Right lobe of liver (tissue), 6 donors: Measurements from ENCODE around the gene LRMDA. TPM values are rescaled to one million over a fixed set of nuclear protein-coding genes. Genes with fewer than 3 reads are reported as not detected.

Experiments
- ATAC-seq, 4 donors: fragments of 200-7000 bp; cut with Tn5 transposase; one replicate each; pipeline ENCODE4 v1.9.1; 2020; ENCODE audit warnings: mild to moderate bottlenecking in 4 of 4, moderate library complexity in 4 of 4
- DNase-seq, 3 donors: peaks; one replicate each; pipeline ENCODE4 v3.0.0-alpha.2; 2020
- H3K27ac ChIP-seq, 3 donors: fragments of 200-600 bp; one replicate each; pipeline ENCODE4 v1.8.0; 2022
- H3K27me3 ChIP-seq, 2 donors: fragments of 200-600 bp; one replicate each; pipeline ENCODE4 v1.8.0; 2022
- H3K36me3 ChIP-seq, 4 donors: fragments of 200-600 bp; sonication (generic) in 1 of 4; one replicate each; pipeline versions ENCODE4 v1.5.1 to v1.8.0; 2017 to 2022; ENCODE audit warnings: control low read depth in 1 of 4
- H3K4me1 ChIP-seq, 4 donors: fragments of 200-600 bp; sonication (generic) in 1 of 4; one replicate each; pipeline versions ENCODE4 v1.5.1 to v1.8.0; 2017 to 2022; ENCODE audit warnings: control low read depth in 1 of 4
- H3K4me3 ChIP-seq, 3 donors: fragments of 200-600 bp; one replicate each; pipeline ENCODE4 v1.8.0; 2022
- H3K9me3 ChIP-seq, 4 donors: fragments of 200-600 bp; sonication (generic) in 1 of 4; one replicate each; pipeline versions ENCODE4 v1.5.1 to v1.8.0; 2017 to 2022; ENCODE audit warnings: control low read depth in 1 of 4
- POLR2A ChIP-seq: fragments of 450-650 bp; IDR thresholded peaks from one replicate; pipeline ENCODE4 v1.6.1; 2017; ENCODE audit warnings: antibody characterized with exemption, mild to moderate bottlenecking
- WGBS: methylation state at CpG from one replicate; pipeline ENCODE4 v1.1.6; 2018; ENCODE audit warnings: low coverage, low lambda C conversion rate; ENCODE audit not compliant: insufficient coverage; ENCODE audit errors: missing lambda C conversion rate; 5-methylcytosine and 5-hydroxymethylcytosine counted together
- intact Hi-C, 2 donors: fragments of 100-400 bp; cut with DNase I; formaldehyde crosslinking; loops; one replicate each; pipeline versions ENCODE4 v1.11.2 to v1.14.1; 2022
- total RNA-seq, 6 experiments: library from RNA; depleted of rRNA in 2 of 6; stranded (reverse); fragments of >200 nt in 2 of 6; fragmentation: NEBNext Ultra II Directional in 3 of 6; extraction: Animal tissue kit (Norgen Biotek cat#: 25700) in 3 of 6; gene quantifications; one replicate each; pipeline versions ENCODE4 v1.1.0 to v1.2.4, GENCODE V29; 2016 to 2023
- TF ChIP-seq, protein P1 (sequence below), 4 donors: fragments of 200-600 bp in 3 of 4; fragments of 450-650 bp in 1 of 4; IDR thresholded peaks; one replicate each; pipeline versions ENCODE4 v1.5.1 to v1.8.0; 2016 to 2022; ENCODE audit warnings: antibody characterized with exemption in 4 of 4, mild to moderate bottlenecking in 2 of 4
- donor health status: DM: no; HTN: yes; CAD: no.
- donor health status: DM: no; HTN: no; CAD: no.
- donor health status: DM: no; HTN: no; CAD: no.
- donor health status: DM: no; HTN: yes; CAD: no.
- donor health status: DM: no; HTN: yes; CAD: no.

Gene LRMDA
- total RNA-seq, 6 experiments from 2014 or later = 9.9 to 19.9 (median 16.3) TPM

- Histone ChIP-seq H3K27ac (peak overlapping the region in 2 of 3 donors; percentile 37 to 44), H3K4me1 (peaks cover 0 to 49% (median 13%) of the 10 kb centered on the region in 4 donors), H3K36me3 (no peaks in the 10 kb centered on the region), H3K9me3 (peaks cover 0 to 2% (median 0%) of the 10 kb centered on the region in 4 donors), H3K4me3 (no peak overlapping the region), H3K27me3 (no peaks in the 10 kb centered on the region)
- intact Hi-C loops = loop anchor here in 1 of 2 donors (10.0 kb wide), 1 partner anchor 642 kb away; no protein-coding TSS in a partner anchor
- DNase-seq = peak; percentile 74 to 81 (median 75)
- TF ChIP-seq POLR2A = no peak
- TF ChIP-seq, protein P1, sequence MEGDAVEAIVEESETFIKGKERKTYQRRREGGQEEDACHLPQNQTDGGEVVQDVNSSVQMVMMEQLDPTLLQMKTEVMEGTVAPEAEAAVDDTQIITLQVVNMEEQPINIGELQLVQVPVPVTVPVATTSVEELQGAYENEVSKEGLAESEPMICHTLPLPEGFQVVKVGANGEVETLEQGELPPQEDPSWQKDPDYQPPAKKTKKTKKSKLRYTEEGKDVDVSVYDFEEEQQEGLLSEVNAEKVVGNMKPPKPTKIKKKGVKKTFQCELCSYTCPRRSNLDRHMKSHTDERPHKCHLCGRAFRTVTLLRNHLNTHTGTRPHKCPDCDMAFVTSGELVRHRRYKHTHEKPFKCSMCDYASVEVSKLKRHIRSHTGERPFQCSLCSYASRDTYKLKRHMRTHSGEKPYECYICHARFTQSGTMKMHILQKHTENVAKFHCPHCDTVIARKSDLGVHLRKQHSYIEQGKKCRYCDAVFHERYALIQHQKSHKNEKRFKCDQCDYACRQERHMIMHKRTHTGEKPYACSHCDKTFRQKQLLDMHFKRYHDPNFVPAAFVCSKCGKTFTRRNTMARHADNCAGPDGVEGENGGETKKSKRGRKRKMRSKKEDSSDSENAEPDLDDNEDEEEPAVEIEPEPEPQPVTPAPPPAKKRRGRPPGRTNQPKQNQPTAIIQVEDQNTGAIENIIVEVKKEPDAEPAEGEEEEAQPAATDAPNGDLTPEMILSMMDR (IDR thresholded peaks at IDR 0.05) = peak; percentile 75 to 92 (median 90)
- WGBS = 28% methylated on average over 15 of the region's 18 CpGs
- ATAC-seq = peak; percentile 61 to 79 (median 72)
Measured at GRCh38 chr10:76036111-76036940, 604.9 kb downstream of the LRMDA start.

DNA sequence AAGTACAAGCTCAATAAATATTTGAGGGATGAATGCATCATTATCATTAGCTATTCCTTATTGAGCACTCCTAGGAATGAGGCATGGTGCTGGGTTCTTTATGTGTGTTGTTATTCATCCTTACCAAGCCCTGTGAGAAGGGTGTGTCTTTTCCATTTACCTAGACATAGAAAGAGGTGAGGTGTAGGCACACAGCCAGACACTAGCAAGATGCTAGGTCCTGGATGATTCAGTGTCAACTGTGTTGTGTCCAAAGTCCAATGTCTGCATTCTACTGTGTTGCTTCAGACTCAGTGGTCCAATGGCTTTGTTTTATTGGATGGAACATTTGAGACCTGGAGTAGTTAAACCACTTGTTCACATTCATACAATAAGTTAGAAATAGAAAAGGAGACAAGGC is 605.5 kb downstream of the LRMDA start:
- DNase-seq (no peak), ATAC-seq (peak; percentile 16 to 25 (median 22))
- TF ChIP-seq POLR2A = no peak
- TF ChIP-seq, protein P1 (IDR thresholded peaks at IDR 0.05) = no peak
- Histone ChIP-seq H3K27me3 (no peaks in the 10 kb centered on the region), H3K9me3 (peaks cover 0 to 2% (median 0%) of the 10 kb centered on the region in 4 donors), H3K36me3 (no peaks in the 10 kb centered on the region), H3K4me3 (no peak overlapping the region), H3K27ac (peak overlapping the region in 2 of 3 donors; percentile 37 to 44), H3K4me1 (peaks cover 0 to 49% (median 13%) of the 10 kb centered on the region in 4 donors)
- intact Hi-C loops = loop anchor here in 1 of 2 donors (10.0 kb wide), 1 partner anchor 642 kb away; no protein-coding TSS in a partner anchor

DNA sequence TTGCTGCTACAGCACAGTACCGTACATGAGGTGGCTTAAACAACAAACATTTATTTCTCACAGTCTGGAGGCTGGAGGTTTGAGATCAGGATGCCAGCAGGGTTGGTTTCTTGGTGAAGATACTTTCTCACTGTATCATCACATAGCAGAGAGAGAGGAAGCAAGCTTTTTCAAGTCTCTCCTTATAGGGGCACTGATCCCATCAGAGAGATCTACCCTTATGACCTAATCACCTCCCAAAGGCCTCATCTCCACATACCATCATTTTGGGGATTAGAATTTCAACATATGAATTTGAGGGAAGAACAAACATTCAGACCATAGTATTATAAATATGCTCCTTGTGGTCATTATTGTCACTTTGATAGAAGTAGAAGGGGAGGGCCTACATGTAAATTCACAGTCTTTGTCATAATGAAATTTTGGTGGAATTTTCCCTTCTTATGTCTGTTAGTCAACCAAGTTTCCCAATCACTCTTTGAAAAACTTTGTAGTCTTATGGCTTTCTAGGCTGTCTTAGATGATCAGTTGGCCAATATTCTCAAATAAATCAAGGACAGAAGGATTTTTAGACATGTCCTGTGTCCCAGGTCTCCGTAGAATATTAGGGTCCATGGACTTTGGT is 606.2 kb downstream of the LRMDA start:
- ATAC-seq = no peak
- TF ChIP-seq, protein P1 (IDR thresholded peaks at IDR 0.05) = no peak
- no peak for TF ChIP-seq POLR2A
- WGBS = 81% methylated on average over 2 of the region's 2 CpGs
- DNase-seq = no peak
- intact Hi-C loops = loop anchor here in 1 of 2 donors (10.0 kb wide), 1 partner anchor 643 kb away; no protein-coding TSS in a partner anchor
- H3K4me3 ChIP-seq = no peak overlapping the region
- H3K27me3 ChIP-seq = no peaks in the 10 kb centered on the region
- no peaks in the 10 kb centered on the region for H3K36me3 ChIP-seq
- H3K9me3 ChIP-seq = peaks cover 0 to 2% (median 0%) of the 10 kb centered on the region in 4 donors
- H3K4me1 ChIP-seq = peaks cover 0 to 44% (median 13%) of the 10 kb centered on the region in 4 donors
- no peak overlapping the region for H3K27ac ChIP-seq

- H3K36me3 ChIP-seq = no peaks in the 10 kb centered on the region
- intact Hi-C loops = loop anchor here in 1 of 2 donors (10.0 kb wide), 1 partner anchor 644 kb away; no protein-coding TSS in a partner anchor
- ATAC-seq = no peak
- TF ChIP-seq, protein P1 (IDR thresholded peaks at IDR 0.05) = no peak
- no peak for TF ChIP-seq POLR2A
- H3K27me3 ChIP-seq = no peaks in the 10 kb centered on the region
- H3K9me3 ChIP-seq = peaks cover 0 to 2% (median 0%) of the 10 kb centered on the region in 4 donors
- peaks cover 0 to 35% (median 13%) of the 10 kb centered on the region in 4 donors for H3K4me1 ChIP-seq
- H3K4me3 ChIP-seq = no peak overlapping the region
- DNase-seq = no peak
- no peak overlapping the region for H3K27ac ChIP-seq
Measured at GRCh38 chr10:76038696-76039095, 607.3 kb downstream of the LRMDA start.
